GM23248 (cell line): ENCODE measurements around the gene LCN15. TPM values are rescaled to one million over a fixed set of nuclear protein-coding genes. Genes with fewer than 3 reads are reported as not detected.

Experiments used
- DNase-seq: peaks from one replicate; pipeline ENCODE4 v3.0.0-alpha.2; 2015
- H2AFZ ChIP-seq: fragments of 200-600 bp; sonication (generic); 2 replicates; pipeline ENCODE4 v1.6.1; 2016; ENCODE audit warnings: antibody characterized with exemption
- H3F3A ChIP-seq: fragments of 200-600 bp; sonication (generic); 2 replicates; pipeline ENCODE4 v1.6.1; 2016; ENCODE audit warnings: mild to moderate bottlenecking, antibody characterized with exemption, mixed run types; ENCODE audit not compliant: insufficient read depth
- H3K27ac ChIP-seq: fragments of 200-600 bp; sonication (generic); 2 replicates; pipeline ENCODE4 v1.5.1; 2016; ENCODE audit warnings: mild to moderate bottlenecking
- H3K27me3 ChIP-seq: fragments of 200-600 bp; sonication (generic); replicated peaks from 2 replicates; pipeline ENCODE4 v1.6.1; 2016; ENCODE audit warnings: mild to moderate bottlenecking; ENCODE audit not compliant: insufficient read depth
- H3K36me3 ChIP-seq: fragments of 200-600 bp; sonication (generic); 2 replicates; pipeline ENCODE4 v1.6.1; 2016; ENCODE audit warnings: low read depth, mild to moderate bottlenecking
- H3K4me1 ChIP-seq: fragments of 200-600 bp; sonication (generic); 2 replicates; pipeline ENCODE4 v1.6.1; 2016; ENCODE audit warnings: mild to moderate bottlenecking; ENCODE audit not compliant: insufficient read depth
- H3K4me2 ChIP-seq: fragments of 200-600 bp; sonication (generic); one replicate; pipeline ENCODE4 v1.6.1; 2016; ENCODE audit warnings: mild to moderate bottlenecking; ENCODE audit not compliant: unreplicated experiment
- H3K4me3 ChIP-seq: fragments of 200-600 bp; sonication (generic); 2 replicates; pipeline ENCODE4 v1.5.1; 2016; ENCODE audit warnings: mild to moderate bottlenecking
- H3K79me2 ChIP-seq: fragments of 200-600 bp; sonication (generic); 2 replicates; pipeline ENCODE4 v1.6.1; 2016; ENCODE audit warnings: mild to moderate bottlenecking; ENCODE audit not compliant: insufficient read depth
- H3K9ac ChIP-seq: fragments of 200-600 bp; sonication (generic); 2 replicates; pipeline ENCODE4 v1.6.1; 2016; ENCODE audit warnings: mild to moderate bottlenecking
- H3K9me2 ChIP-seq: fragments of 200-600 bp; sonication (generic); 2 replicates; pipeline ENCODE4 v1.6.1; 2016; ENCODE audit warnings: mixed run types, mild to moderate bottlenecking, moderate library complexity; ENCODE audit not compliant: insufficient read depth
- H3K9me3 ChIP-seq: fragments of 200-600 bp; sonication (generic); one replicate; pipeline ENCODE4 v1.6.1; 2017; ENCODE audit warnings: low read depth
- H4K20me1 ChIP-seq: fragments of 200-600 bp; sonication (generic); 2 replicates; pipeline ENCODE4 v1.6.0; 2016; ENCODE audit not compliant: insufficient read depth
- EZH2 ChIP-seq: fragments of 200-600 bp; sonication (generic); IDR thresholded peaks from 2 replicates; pipeline ENCODE4 v1.6.1; 2018; ENCODE audit warnings: antibody characterized with exemption, mild to moderate bottlenecking; ENCODE audit not compliant: insufficient read depth, poor library complexity, severe bottlenecking
- EZH2phosphoT487 ChIP-seq: fragments of 200-600 bp; sonication (generic); IDR thresholded peaks from 2 replicates; pipeline ENCODE4 v1.6.1; 2018; ENCODE audit warnings: antibody characterized with exemption, moderate library complexity, mild to moderate bottlenecking, low read depth; ENCODE audit not compliant: insufficient read depth
- WGBS, 2 experiments: methylation state at CpG; one replicate each; pipeline ENCODE4 v1.1.6; 2015 to 2017; ENCODE audit warnings: low lambda C conversion rate in 2 of 2, low coverage in 1 of 2; ENCODE audit errors: missing lambda C conversion rate in 2 of 2; 5-methylcytosine and 5-hydroxymethylcytosine counted together
- in situ Hi-C: fragments of 300-500 bp; cut with MboI; formaldehyde crosslinking; loops from 2 replicates; pipeline ENCODE4 v1.15.0; 2020
- polyA plus RNA-seq: library from polyadenylated mRNA; unstranded; fragments of >200 nt; fragmentation: Nextera tagmentation; extraction: Ambion mirVana; gene quantifications from 2 replicates; pipeline ENCODE4 v1.2.1, GENCODE V29; 2016
- total RNA-seq: library from RNA; depleted of rRNA; stranded (reverse); fragments of >200 nt; shearing (Covaris generic); gene quantifications from 2 replicates; pipeline ENCODE4 v1.2.3, GENCODE V29; 2014

LCN15 gene
- total and polyA plus RNA-seq, 2 experiments from 2014 or later, result not detected

GRCh38 chr9:136796238-136796774 lies 32.0 kb upstream of the LCN15 start, which contains the start of gene CCDC183:
TSS of gene CCDC183 (plus strand) at chr9:136796338. CDS start at chr9:136796398, 60 bp downstream.
- no peak for DNase-seq

DNA sequence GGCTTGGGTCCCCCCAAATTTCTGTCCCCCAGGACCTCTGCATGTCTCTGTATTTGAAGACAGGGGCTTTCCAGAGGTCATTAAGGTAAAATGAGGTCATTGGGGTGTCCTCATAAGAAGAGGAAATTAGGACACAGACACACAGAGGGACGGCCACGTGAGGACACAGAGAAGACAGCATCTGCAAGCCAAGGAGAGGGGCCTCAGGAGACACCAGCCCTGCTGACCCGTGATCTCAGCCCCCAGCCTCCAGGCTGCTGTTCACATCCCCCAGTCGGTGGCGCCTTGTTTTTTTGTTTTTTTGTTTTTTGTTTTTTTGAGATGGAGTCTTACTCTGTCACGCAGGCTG lies 30.7 kb upstream of the LCN15 start:
- Histone ChIP-seq H3K79me2 (0 out of 2 replicates have a peak, but pooled peaks cover 5% of the 10 kb centered on the region), H3K27me3 (peaks cover 28% of the 10 kb centered on the region), H3K4me3 (no peak overlapping the region), H2AFZ (no peak overlapping the region), H3K9me2 (no peaks in the 10 kb centered on the region), H3K4me2 (no peak overlapping the region), H3K9me3 (no peaks in the 10 kb centered on the region), H4K20me1 (no peaks in the 10 kb centered on the region), H3K9ac (no peak overlapping the region), H3K36me3 (no peaks in the 10 kb centered on the region), H3F3A (peaks cover 4% of the 10 kb centered on the region; the same call in 1 of the 2 replicates), H3K4me1 (peaks cover 5% of the 10 kb centered on the region), H3K27ac (no peak overlapping the region)
- in situ Hi-C loops, result no loop called here
- no peak for DNase-seq
- 85 to 86% methylated on average over 6 of the region's 6 CpGs for WGBS, 2 experiments
- TF ChIP-seq EZH2 (no peak), EZH2phosphoT487 (no peak)

More at GRCh38 chr9:136796238-136796774, 32.0 kb upstream of the LCN15 start, which contains the start of gene CCDC183:
- peaks cover 3% of the 10 kb centered on the region; the same call in 1 of the 2 replicates for H3K4me1 ChIP-seq
- no peak within 1 kb of the TSS for H3K9ac ChIP-seq
- 31 to 43% methylated on average over 5 of the region's 5 CpGs for WGBS, 2 experiments
- H3K36me3 ChIP-seq, result no peaks in the 10 kb centered on the region
- no peak within 1 kb of the TSS for H2AFZ ChIP-seq
- H3K4me2 ChIP-seq, result no peak within 1 kb of the TSS
- no peaks in the 10 kb centered on the region for H3K9me2 ChIP-seq
- no peak for TF ChIP-seq EZH2phosphoT487
- TF ChIP-seq EZH2, result no peak
- in situ Hi-C loops, result no loop called here
- H3K79me2 ChIP-seq, result 0 out of 2 replicates have a peak, but pooled peaks cover 5% of the 10 kb centered on the region
- no peak within 1 kb of the TSS for H3K27ac ChIP-seq
- 0 out of 2 replicates have a peak, but pooled peaks cover 1% of the 10 kb centered on the region for H3F3A ChIP-seq
- H3K9me3 ChIP-seq, result no peaks in the 10 kb centered on the region
- no peak within 1 kb of the TSS for H3K4me3 ChIP-seq
- H4K20me1 ChIP-seq, result no peaks in the 10 kb centered on the region
- H3K27me3 ChIP-seq, result peaks cover 37% of the 10 kb centered on the region

GRCh38 chr9:136794281-136794999 lies 30.1 kb upstream of the LCN15 start:
- Histone ChIP-seq H2AFZ (no peak overlapping the region), H3F3A (peaks cover 4% of the 10 kb centered on the region; the same call in 1 of the 2 replicates), H3K4me1 (peaks cover 5% of the 10 kb centered on the region), H3K9ac (no peak overlapping the region), H3K27me3 (peaks cover 23% of the 10 kb centered on the region), H3K27ac (no peak overlapping the region), H3K79me2 (0 out of 2 replicates have a peak, but pooled peaks cover 5% of the 10 kb centered on the region), H3K9me3 (no peaks in the 10 kb centered on the region), H3K36me3 (no peaks in the 10 kb centered on the region), H3K4me2 (no peak overlapping the region), H3K4me3 (no peak overlapping the region), H4K20me1 (no peaks in the 10 kb centered on the region), H3K9me2 (no peaks in the 10 kb centered on the region)
- no peak for TF ChIP-seq EZH2phosphoT487
- no peak for TF ChIP-seq EZH2
- 92 to 93% methylated on average over 14 of the region's 14 CpGs for WGBS, 2 experiments
- no peak for DNase-seq
- in situ Hi-C loops, result no loop called here

DNA sequence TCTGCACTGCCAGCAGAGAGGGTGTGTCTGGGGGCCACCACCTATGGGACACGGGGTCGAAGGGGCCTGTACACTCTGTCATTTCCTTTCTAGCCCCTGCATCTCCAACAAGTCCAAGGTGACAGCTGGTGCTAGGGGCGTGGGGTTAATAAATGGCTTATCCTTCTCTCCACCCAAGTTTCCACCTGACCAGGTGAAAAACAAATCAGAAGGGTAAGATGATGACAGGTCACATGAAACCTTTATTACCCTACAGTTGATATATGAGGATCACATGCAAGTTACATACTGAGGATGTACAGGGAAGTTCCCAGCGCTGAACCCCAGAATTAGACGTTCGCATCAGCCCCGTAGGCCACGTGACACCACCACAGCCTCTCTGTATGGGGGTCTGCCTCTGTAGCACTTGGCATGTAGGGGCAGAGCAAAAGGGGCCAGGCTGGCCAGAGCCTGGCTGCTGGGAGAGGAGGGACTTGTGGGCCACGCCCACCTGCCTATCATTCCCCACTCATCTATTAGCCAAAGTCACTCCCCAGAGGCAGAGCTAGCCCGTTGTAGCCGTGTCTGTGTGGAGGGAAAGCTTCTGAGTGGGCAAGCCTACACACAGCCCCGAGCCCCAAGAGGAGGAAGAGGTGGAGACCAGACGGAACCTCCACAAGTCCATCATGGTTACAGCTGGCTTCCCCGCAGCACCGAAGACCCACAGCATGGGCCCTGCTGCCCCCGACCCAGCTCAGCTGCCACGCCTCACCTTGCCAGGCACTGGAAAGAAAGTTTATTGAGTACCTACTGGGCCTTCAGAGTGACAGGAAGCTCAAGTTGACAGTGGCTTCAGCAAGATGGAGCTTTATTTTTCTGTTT lies 29.0 kb upstream of the LCN15 start:
- H3K27ac ChIP-seq, result no peak overlapping the region

More for the DNA sequence above, 29.0 kb upstream of the LCN15 start:
- no peak overlapping the region for H3K9ac ChIP-seq
- no peak overlapping the region for H3K4me3 ChIP-seq
- peaks cover 5% of the 10 kb centered on the region for H3K4me1 ChIP-seq
- 0 out of 2 replicates have a peak, but pooled peaks cover 5% of the 10 kb centered on the region for H3K79me2 ChIP-seq
- DNase-seq, result no peak
- H3K9me3 ChIP-seq, result no peaks in the 10 kb centered on the region
- no peak for TF ChIP-seq EZH2phosphoT487
- TF ChIP-seq EZH2, result no peak
- no peak overlapping the region for H3K4me2 ChIP-seq
- WGBS, 2 experiments, result 83 to 85% methylated on average over 17 of the region's 17 CpGs
- in situ Hi-C loops, result no loop called here
- peaks cover 4% of the 10 kb centered on the region; the same call in 1 of the 2 replicates for H3F3A ChIP-seq
- H2AFZ ChIP-seq, result no peak overlapping the region
- H4K20me1 ChIP-seq, result no peaks in the 10 kb centered on the region
- peaks cover 12% of the 10 kb centered on the region for H3K27me3 ChIP-seq
- no peaks in the 10 kb centered on the region for H3K9me2 ChIP-seq
- H3K36me3 ChIP-seq, result no peaks in the 10 kb centered on the region
